ENCODE data around the gene RRP36.
A peak's percentile ranks its signal among the peaks of the same experiment; 100 is the strongest.

The RRP36 gene

DNA sequence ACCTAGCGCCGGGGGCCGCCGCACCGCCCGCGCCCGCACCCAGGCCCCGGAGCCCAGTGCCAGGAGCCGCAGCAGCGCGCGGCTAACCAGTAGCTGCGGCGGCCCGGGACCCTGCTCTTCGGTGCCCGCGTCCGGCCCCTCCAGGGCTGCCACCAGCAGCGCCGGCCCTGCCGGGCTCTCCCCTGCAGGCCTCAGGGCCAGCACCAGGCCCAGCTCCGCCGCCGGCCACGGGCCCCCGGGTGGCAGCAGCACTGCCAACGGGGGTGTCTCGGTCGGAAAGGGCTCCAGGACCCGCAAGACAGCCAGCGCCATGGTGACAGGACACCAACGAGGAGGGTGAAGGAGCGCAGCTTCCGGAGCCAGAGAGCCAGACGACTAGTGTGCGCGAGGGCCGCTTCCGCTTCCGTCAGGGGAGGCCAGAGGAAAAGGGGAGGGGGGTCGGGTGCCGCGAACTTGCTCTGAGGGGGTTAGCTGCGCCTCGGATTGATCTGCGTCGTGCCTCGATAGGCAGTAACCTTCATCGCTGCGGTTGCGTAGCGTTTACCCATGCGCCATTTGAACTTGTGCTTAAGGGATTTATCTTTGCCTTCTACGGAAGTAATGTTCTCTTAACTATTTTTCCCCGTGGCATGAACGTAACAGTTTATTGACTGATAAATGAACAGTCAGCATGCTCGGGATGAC lies 42.4 kb upstream of the RRP36 start, which contains the start of gene PEX6:
PEX6 (minus strand) TSS at position 343 of the 684 bp plus-strand sequence; CDS start at position 312, 31 bp downstream.
- ChIA-PET POLR2A (interaction anchor here (0.7 to 2.2 kb wide), 7 partner anchors 9 to 195 kb away, joined by 3 to 17 read pairs (median 4); partner anchors contain the start of gene CNPY3), CTCF (interaction anchor here (0.9 to 2.0 kb wide), 7 partner anchors 8 to 164 kb away, joined by 3 to 5 read pairs (median 3); no protein-coding TSS in a partner anchor)

DNA sequence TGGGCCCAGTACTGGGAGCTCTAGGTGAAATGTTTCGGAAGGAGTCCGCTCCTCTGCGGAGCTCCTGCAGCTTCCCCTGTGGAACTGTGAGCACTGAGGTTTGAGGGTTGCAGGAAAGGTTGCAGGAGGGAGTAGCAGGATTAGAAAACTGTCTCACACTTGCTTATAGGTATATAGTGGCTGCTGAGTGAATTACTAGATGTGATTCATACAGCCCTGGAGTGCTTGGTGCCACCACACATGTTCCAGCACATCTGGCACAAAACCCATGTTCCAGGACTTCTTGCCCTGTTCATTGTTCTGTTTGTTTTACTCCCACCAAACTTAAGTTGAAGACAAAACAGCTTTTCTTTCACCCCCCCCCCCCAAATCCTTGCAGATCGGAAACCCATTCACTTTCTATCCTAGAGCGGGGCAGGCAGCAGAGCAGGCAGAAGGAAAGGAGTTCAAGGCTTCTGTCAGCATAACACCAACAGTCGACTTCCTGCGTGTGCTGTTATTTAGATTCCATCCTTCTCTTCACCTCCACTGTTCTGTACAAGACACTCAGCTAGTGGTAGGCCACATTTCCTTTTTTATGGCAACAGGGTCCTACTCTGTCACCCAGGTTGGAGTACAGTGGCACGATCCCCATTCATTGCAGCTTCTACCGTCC lies 41.8 kb upstream of the RRP36 start:
- H3K4me3 ChIP-seq (ENCODE audit: low read depth, low read length) = peak overlapping the region; percentile 78
- TF ChIP-seq, protein P1, sequence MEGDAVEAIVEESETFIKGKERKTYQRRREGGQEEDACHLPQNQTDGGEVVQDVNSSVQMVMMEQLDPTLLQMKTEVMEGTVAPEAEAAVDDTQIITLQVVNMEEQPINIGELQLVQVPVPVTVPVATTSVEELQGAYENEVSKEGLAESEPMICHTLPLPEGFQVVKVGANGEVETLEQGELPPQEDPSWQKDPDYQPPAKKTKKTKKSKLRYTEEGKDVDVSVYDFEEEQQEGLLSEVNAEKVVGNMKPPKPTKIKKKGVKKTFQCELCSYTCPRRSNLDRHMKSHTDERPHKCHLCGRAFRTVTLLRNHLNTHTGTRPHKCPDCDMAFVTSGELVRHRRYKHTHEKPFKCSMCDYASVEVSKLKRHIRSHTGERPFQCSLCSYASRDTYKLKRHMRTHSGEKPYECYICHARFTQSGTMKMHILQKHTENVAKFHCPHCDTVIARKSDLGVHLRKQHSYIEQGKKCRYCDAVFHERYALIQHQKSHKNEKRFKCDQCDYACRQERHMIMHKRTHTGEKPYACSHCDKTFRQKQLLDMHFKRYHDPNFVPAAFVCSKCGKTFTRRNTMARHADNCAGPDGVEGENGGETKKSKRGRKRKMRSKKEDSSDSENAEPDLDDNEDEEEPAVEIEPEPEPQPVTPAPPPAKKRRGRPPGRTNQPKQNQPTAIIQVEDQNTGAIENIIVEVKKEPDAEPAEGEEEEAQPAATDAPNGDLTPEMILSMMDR (IDR thresholded peaks at IDR 0.05; ENCODE audit: insufficient read depth, low read length, missing control alignments) = no peak
- no peak for DNase-seq (ENCODE audit: low read depth, low spot score)
- ChIA-PET POLR2A (interaction anchor here (0.7 to 2.2 kb wide), 5 partner anchors 9 to 50 kb away, joined by 3 to 17 read pairs (median 4); partner anchors contain the start of gene CNPY3), CTCF (interaction anchor here (1.1 to 2.0 kb wide), 5 partner anchors 8 to 164 kb away, joined by 3 to 5 read pairs (median 3); no protein-coding TSS in a partner anchor)

More for the DNA sequence above, 42.4 kb upstream of the RRP36 start, which contains the start of gene PEX6:
- DNase-seq (ENCODE audit: low read depth, low spot score) = peak; percentile 23
- TF ChIP-seq, protein P1 (IDR thresholded peaks at IDR 0.05; ENCODE audit: insufficient read depth, low read length, missing control alignments) = no peak
- H3K4me3 ChIP-seq (ENCODE audit: low read depth, low read length) = peak within 1 kb of the TSS; percentile 78

DNA sequence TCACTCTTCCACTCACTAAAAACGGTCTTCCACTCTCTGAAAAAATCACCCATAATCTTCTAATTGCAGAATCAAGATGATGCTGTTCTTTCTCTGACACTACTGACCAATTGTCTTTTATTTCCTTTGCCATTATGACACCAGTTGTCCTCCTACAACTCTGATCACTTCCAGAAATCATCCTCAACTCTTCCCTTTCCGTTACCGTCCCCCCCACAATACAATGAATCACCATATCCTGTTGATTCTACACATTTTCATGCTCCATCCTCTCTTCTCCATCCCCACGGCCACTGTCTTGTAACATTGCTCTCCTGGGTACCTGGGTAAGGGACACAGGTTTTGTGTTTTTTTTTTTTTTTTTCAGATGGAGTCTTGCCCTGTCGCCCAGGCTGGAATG lies 39.6 kb upstream of the RRP36 start:
- ChIA-PET CTCF (no interaction called here), POLR2A (no interaction called here)
- TF ChIP-seq, protein P1 (IDR thresholded peaks at IDR 0.05; ENCODE audit: insufficient read depth, low read length, missing control alignments) = no peak

GRCh38 chr6:42984001-42984923 lies 37.2 kb upstream of the RRP36 start, which contains the start of gene PPP2R5D:
Gene PPP2R5D (plus strand): TSS chr6:42984570. CDS start chr6:42984678, 108 bp downstream.
- CTCF ChIA-PET = interaction anchor here (0.9 to 1.8 kb wide), 6 partner anchors 10 to 188 kb away, joined by 3 to 9 read pairs (median 4); no protein-coding TSS in a partner anchor
- POLR2A ChIA-PET = interaction anchor here (0.5 to 1.9 kb wide), 16 partner anchors 9 to 518 kb away, joined by 3 to 13 read pairs (median 4); partner anchors contain the start of genes CNPY3, CUL7, KLHDC3 and PTK7
- TF ChIP-seq, protein P1 (IDR thresholded peaks at IDR 0.05; ENCODE audit: insufficient read depth, low read length, missing control alignments) = no peak
- peak within 1 kb of the TSS; percentile 77 for H3K4me3 ChIP-seq (ENCODE audit: low read depth, low read length)
- peak; percentile 93 for DNase-seq (ENCODE audit: low read depth, low spot score)

More for the DNA sequence above, 39.6 kb upstream of the RRP36 start:
- DNase-seq (ENCODE audit: low read depth, low spot score) = no peak
- no peak overlapping the region for H3K4me3 ChIP-seq (ENCODE audit: low read depth, low read length)

GRCh38 chr6:42984924-42985475 lies 36.4 kb upstream of the RRP36 start:
- TF ChIP-seq, protein P1 (IDR thresholded peaks at IDR 0.05; ENCODE audit: insufficient read depth, low read length, missing control alignments) = no peak
- H3K4me3 ChIP-seq (ENCODE audit: low read depth, low read length) = peak overlapping the region; percentile 77
- CTCF ChIA-PET = interaction anchor here (0.9 to 1.8 kb wide), 2 partner anchors 9 to 188 kb away, joined by 4 to 9 read pairs; no protein-coding TSS in a partner anchor
- POLR2A ChIA-PET = interaction anchor here (0.7 to 1.9 kb wide), 7 partner anchors 11 to 91 kb away, joined by 3 to 13 read pairs (median 7); partner anchors contain the start of genes CNPY3, KLHDC3, PTK7 and RRP36
- no peak for DNase-seq (ENCODE audit: low read depth, low spot score)

Data from AG04449 (cell line).